Measurements from ENCODE around the gene CD24. TPM values are rescaled to one million over a fixed set of nuclear protein-coding genes. Genes with fewer than 3 reads are reported as not detected.

The CD24 gene
- total and polyA plus RNA-seq, 2 of the 8 experiments (the other 6 are each of a cell fraction or from before 2014, with no cell fraction given) = 2,134 to 2,327 TPM

- Histone ChIP-seq H2BK120ac (replicated peaks; ENCODE audit: low read depth, low read length) (no peak overlapping the region), H2AFZ (ENCODE audit: low read length) (peak overlapping the region; percentile 84), H2BK12ac (ENCODE audit: low read depth, low read length) (peak overlapping the region; percentile 88; the same call in 1 of the 2 replicates), H4K20me1 (replicated peaks in 1 of 2; ENCODE audit: control insufficient read depth in 1 of 2, insufficient read depth in 2 of 2, low read length in 2 of 2) (no peaks in the 10 kb centered on the region), H3K27ac (ENCODE audit: low read depth, low read length) (no peak overlapping the region), H4K5ac (ENCODE audit: insufficient read length, low read depth, low read length) (peak overlapping the region; percentile 18), H3K14ac (ENCODE audit: insufficient read length) (no peak overlapping the region), H4K91ac (replicated peaks; ENCODE audit: insufficient read length, low read length) (peak overlapping the region; percentile 83), H3K4me3 (ENCODE audit: extremely low read depth in 1 of 4, insufficient read depth in 2 of 4, low read depth in 3 of 4, low read length in 4 of 4) (no peak overlapping the region), H3K79me1 (ENCODE audit: low read depth, low read length) (no peaks in the 10 kb centered on the region), H3K9me3 (ENCODE audit: insufficient read depth in 2 of 2, low read depth in 1 of 2, low read length in 1 of 2) (no peaks in the 10 kb centered on the region), H3K56ac (replicated peaks; ENCODE audit: insufficient read length, low read depth, low read length) (no peak overlapping the region), H3K79me2 (ENCODE audit: control insufficient read depth in 1 of 2, insufficient read depth in 2 of 2, low read length in 2 of 2) (no peaks in the 10 kb centered on the region), H3K9ac (replicated peaks in 1 of 4; ENCODE audit: extremely low read depth in 1 of 4, low read depth in 3 of 4, low read length in 3 of 4) (no peak overlapping the region), H3K4ac (replicated peaks; ENCODE audit: insufficient read length, low read depth, low read length) (no peak overlapping the region), H4K8ac (ENCODE audit: extremely low read depth, insufficient read depth, low read length) (no peak overlapping the region), H3K4me1 (replicated peaks in 1 of 4; ENCODE audit: control insufficient read depth in 3 of 4, insufficient read depth in 4 of 4, low read length in 3 of 4) (peaks cover 0 to 8% (median 2%) of the 10 kb centered on the region in 4 experiments; a peak in 3 of 7 replicates), H3K18ac (ENCODE audit: extremely low read depth, low read length) (no peak overlapping the region; the same call in 1 of the 2 replicates), H3K4me2 (ENCODE audit: insufficient read depth in 1 of 2, low read depth in 2 of 2, low read length in 2 of 2) (no peak overlapping the region), H3K23ac (ENCODE audit: insufficient read length) (no peak overlapping the region), H2BK15ac (ENCODE audit: low read length) (peak overlapping the region; percentile 81; the same call in 1 of the 2 replicates), H3K36me3 (ENCODE audit: control insufficient read depth in 2 of 4, insufficient read depth in 4 of 4, low read length in 3 of 4) (no peaks in the 10 kb centered on the region), H2BK20ac (ENCODE audit: low read length) (peak overlapping the region; percentile 90; the same call in 1 of the 2 replicates), H2BK5ac (ENCODE audit: low read depth, low read length) (peak overlapping the region; percentile 66; the same call in 1 of the 2 replicates), H3K27me3 (replicated peaks in 1 of 4; ENCODE audit: control insufficient read depth in 3 of 4, extremely low read depth in 1 of 4, insufficient read depth in 3 of 4, low read length in 3 of 4) (no peaks in the 10 kb centered on the region), H2AK5ac (ENCODE audit: low read depth, low read length) (no peak overlapping the region), H3K23me2 (ENCODE audit: low read depth, low read length) (no peaks in the 10 kb centered on the region; the same call in 1 of the 2 replicates)
- DNase-seq (ENCODE audit: low read depth in 1 of 2, low spot score in 2 of 2) = peak in 1 of 2 experiments; percentile 86
- ChIA-PET POLR2A (ENCODE audit: partially characterized antibody) (interaction anchor here (0.9 to 1.7 kb wide), 2 partner anchors 25 to 118 kb away, joined by 3 read pairs; partner anchors contain the start of gene BEND3), CTCF (ENCODE audit: partially characterized antibody) (interaction anchor here (0.6 to 5.3 kb wide), 62 partner anchors 8 to 658 kb away, joined by 3 to 36 read pairs (median 4); partner anchors contain the start of genes QRSL1 and RTN4IP1)
- peak; percentile 91 for FAIRE-seq
- 51% methylated on average over 10 of the region's 10 CpGs; no CpG with 5 or more reads in 1 of the 2 experiments for WGBS, 2 experiments (ENCODE audit: extremely low coverage in 1 of 2, insufficient coverage in 1 of 2, insufficient read length in 1 of 2, insufficient replicate concordance in 2 of 2, low coverage in 1 of 2, low lambda C conversion rate in 2 of 2, missing lambda C conversion rate in 1 of 2)
- TF ChIP-seq CTCF (IDR thresholded peaks at IDR 0.05; ENCODE audit: control extremely low read depth in 1 of 3, insufficient read depth in 1 of 3, low read depth in 1 of 3, low read length in 3 of 3) (peak; percentile 80 to 97 (median 90)), RAD21 (IDR thresholded peaks at IDR 0.05 in 1 of 2, conservative IDR thresholded peaks at IDR 0.05 in 1 of 2; ENCODE audit: low read depth in 2 of 2, low read length in 2 of 2) (peak; percentile 91 to 93), SP4 (IDR thresholded peaks at IDR 0.05; ENCODE audit: low read length) (no peak), YY1 (IDR thresholded peaks at IDR 0.05; ENCODE audit: low read depth, low read length) (0 out of 2 replicates have a peak, but pooled peaks have one; percentile 23)
- TF ChIP-seq, protein P1, sequence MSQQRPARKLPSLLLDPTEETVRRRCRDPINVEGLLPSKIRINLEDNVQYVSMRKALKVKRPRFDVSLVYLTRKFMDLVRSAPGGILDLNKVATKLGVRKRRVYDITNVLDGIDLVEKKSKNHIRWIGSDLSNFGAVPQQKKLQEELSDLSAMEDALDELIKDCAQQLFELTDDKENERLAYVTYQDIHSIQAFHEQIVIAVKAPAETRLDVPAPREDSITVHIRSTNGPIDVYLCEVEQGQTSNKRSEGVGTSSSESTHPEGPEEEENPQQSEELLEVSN (IDR thresholded peaks at IDR 0.05) = peak; percentile 12; the same call in 1 of the 2 replicates
Measured at GRCh38 chr6:106997392-106998158, 23.0 kb upstream of the CD24 start.

Data from H1 (cell line).